HG02840 (cell line): ENCODE results near the gene PARD6B.

Experiments used
- ATAC-seq: cut with Tn5 transposase; IDR thresholded peaks from one replicate; pipeline ENCODE4 v1.9.1; 2021; ENCODE audit warnings: mild to moderate bottlenecking, moderate library complexity, moderate number of reproducible peaks; ENCODE audit not compliant: unreplicated experiment, low FRiP score

PARD6B gene

GRCh38 chr20:50722424-50723155 is 8.8 kb upstream of the PARD6B start:
- no peak for ATAC-seq

DNA sequence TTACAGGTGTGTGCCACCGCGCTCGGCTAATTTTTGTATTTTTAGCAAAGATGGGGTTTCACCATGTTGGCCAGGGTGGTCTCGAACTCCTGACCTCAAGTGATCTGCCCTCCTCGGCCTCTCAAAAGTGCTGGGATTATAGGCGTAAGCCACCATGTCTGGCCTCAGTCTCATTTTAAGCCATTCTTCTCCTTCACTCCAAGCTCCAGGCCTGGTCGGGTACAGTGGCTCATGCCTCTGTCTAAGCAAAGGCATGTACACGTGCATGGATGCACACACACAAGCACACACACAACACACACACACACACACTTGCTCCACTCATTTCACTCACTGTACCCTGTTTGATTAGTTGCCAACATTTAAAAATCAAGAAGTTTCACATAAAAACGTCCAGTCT is 7.7 kb upstream of the PARD6B start:
- ATAC-seq: no peak

DNA sequence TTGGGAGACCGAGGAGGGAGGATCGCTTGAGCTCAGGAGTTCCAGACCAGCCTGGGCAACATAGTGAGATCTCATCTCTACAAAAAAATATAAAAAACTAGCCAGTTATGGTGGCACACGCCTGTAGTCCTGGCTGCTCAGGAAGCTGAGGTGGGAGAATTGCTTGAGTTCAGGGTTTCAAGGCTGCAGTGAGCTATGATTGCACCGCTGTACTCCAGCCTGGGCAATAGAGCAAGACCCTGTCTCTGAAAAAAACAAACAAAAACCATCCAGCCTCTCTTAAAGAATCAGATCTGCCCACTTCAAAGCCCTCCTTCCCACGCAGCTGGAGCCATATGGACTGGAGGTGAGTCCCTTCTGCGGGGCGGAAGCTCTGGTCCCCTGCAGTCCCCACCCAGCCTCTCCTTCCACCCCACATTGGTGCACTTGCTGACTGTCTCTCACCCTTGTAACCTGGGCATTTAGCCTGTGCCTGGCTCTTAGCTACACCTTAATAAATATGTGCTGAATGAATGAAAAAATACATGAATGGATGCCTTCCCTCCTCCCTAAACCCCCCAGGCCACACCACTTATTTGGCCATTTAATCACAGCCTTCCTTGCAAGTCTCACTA is 7.2 kb upstream of the PARD6B start:
- no peak for ATAC-seq

- no peak for ATAC-seq
Observed at GRCh38 chr20:50724851-50725723, 6.3 kb upstream of the PARD6B start.

- no peak for ATAC-seq
Observed at GRCh38 chr20:50725724-50726005, 5.7 kb upstream of the PARD6B start.

DNA sequence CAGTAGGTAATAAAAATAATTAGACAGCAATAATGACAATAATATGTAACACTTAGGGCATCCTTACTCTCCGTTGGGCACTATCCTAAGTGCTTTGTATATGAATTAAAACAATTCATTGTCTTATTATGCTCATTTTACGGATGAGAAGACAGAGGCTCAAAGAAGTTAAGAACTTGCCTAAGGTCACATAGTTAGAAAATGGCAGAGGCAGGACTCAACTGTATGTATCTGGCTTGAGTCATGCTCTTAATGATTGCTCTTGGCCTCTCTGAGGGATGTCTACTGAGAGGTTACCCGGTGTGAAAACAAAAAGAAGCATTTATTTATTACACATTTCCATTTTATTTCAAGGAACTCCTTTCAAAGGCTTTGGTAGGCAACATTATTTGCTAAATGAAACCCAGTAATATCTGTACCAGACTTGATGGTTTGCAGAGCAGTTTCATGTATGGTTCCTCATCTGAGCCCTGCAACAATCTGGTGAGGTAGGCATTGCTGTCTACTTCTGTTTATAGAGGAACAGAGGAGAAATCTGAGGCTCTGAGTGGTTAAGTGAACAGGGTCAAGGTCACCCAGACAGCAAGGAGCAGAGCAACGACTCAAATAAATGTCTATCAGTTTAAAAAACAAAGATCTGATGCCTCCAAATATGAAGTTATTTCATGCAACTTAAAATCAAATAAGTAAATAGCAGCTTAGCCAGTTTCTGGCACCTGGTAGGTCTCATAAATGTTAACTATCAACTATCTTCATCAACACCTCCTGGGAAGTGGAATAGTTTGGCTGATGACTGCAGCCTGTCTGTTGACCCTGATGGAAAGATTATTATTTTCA is 4.2 kb upstream of the PARD6B start:
- ATAC-seq: no peak

DNA sequence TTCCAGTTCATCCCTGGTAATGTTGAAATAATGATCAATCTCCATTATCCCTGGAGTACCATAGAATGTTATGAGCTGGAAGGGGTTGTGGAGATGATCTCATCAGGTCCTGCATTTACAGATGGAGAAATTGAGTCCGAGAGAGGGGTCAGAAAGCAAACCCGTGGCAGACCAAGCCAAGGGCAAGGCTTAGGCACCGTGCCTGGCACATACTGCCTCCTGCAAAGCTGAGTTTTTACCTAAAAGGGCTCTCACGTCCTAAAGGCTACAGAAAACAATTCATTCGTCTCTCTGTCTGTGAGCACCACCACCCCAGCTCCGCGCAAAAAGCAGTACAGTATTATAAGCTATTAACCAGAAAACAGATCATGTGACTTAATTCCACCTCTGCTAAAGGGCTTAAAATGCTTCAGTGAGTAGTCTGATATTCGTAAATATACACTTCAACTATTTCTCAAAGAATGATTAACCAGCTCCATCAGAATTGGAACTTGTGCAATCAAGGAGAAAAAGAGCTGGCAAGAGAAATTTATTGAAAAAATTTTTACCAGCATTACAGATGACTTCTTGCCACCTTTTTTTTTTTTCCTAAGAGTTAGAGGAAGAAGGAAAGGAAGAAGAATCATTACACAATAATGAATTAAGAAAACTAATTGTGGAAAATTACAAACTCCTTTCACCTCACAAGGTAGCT is 3.4 kb upstream of the PARD6B start:
- ATAC-seq: no peak

DNA sequence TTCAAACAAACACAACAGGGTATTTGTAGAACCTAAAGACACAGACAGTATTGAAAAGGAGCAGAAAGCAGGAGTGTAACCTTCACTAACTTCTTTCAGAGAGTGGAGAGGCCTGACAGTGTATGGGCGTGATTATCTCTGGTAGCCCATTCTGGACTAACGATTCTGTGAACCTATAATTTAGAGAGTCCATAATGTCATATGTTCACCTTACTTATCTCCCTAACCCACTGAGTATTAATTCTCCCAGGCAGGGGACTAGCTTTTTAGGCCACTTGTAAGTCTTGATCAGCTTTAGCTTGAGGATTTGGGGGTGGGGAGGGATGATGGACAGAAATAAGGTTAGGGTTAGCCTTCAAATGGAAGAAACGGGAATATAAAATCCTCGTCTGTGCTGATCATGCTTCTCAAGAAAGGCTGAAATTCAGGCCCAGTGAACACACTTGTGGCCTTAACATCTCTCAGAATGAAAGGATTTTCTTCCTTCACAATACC is 2.8 kb upstream of the PARD6B start:
- ATAC-seq: no peak

DNA sequence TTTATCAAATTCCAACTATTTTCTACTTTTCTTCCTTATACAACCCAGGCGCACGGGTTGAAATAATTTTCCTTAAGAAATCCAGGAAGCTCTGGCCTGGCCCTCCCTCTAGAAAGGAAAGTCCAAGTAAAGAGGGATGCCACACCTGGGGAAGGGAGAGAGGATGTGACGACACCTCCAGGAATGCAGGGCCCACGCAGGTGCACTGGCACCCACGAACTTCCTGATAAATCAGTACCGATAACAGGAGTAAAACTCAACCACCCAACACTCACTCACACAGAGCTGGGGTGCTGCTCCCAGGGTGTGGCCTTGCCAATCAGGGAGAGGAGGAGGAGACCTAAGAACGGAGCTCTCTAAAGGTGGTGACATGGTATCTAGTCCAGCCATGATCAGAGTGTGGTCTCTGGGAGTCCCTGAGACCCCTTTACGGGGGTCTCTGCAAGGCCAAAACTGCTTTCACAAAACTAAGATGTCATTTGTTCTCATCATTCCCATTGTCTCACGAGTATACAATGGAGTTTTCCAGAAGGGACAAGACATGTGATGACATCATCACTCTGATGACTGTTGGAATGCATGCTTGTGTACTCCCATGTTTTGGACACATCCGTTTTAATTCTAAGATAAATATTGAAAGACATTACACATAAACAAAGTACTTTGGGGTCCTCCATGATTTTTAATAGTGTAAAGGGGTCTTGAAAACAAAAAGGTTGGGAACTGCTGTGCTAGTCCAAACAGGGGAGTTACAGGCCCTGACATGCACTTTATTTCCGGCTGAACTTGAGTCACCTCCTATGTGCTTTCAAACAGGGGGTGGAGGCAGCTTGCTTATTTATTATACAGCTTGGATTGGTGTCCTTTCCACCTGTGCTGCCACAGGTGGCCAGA is 2.2 kb upstream of the PARD6B start:
- no peak for ATAC-seq

- ATAC-seq: no peak
Observed at GRCh38 chr20:50729901-50730764, 1.2 kb upstream of the PARD6B start.

DNA sequence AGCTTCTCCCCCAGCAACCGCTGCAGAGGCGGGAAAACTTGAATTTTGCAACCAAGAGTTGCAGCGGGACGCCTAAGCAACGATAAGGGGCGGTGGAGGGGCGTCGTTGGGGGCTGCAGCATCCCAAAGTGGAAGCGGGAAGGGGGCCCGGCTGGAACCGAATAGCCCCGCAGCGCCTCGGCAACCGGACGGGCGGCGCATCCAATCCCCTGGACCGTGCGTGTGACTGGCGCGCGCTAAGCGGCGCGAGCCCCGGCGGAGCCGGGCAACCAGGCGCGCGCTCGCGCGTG is 670 bp upstream of the PARD6B start:
- no peak for ATAC-seq

GRCh38 chr20:50731930-50732690 is 730 bp downstream of the PARD6B start:
- ATAC-seq: no peak

- no peak for ATAC-seq
Observed at GRCh38 chr20:50733644-50734349, 2.4 kb downstream of the PARD6B start.

- no peak for ATAC-seq
Observed at GRCh38 chr20:50734730-50735679, 3.6 kb downstream of the PARD6B start.

DNA sequence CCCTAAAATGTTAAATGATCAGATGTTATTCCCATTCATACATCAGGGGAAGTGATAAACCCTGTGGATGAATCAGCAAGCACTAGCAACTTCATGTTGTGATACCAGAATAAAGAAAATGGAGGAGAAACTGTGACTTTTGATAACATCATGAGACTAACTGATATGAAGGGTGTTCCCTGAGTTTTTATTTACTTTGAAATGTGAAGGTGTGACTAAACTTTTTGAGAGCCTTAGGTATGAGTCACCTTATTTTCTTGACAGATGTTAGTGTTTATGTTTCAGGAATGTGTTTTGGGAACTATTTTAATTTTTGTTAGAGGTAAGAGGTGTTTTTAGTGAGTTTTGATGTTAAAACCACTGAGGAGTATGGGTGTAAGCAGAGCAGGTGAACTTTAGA is 4.4 kb downstream of the PARD6B start:
- no peak for ATAC-seq

GRCh38 chr20:50737352-50737751 is 6.0 kb downstream of the PARD6B start:
- no peak for ATAC-seq
